Keratinocyte (primary cell): ENCODE data around the gene SHISA8. TPM values are rescaled to one million over a fixed set of nuclear protein-coding genes. Genes with fewer than 3 reads are reported as not detected.

Experiments used
- DNase-seq: peaks from one replicate; pipeline ENCODE4 v3.0.0-alpha.2; 2011; ENCODE audit warnings: low read depth, missing footprints, low spot score
- FAIRE-seq: peaks from 2 replicates; lab custom pipeline; 2011; peaks lifted over from hg19 to GRCh38; lab: Jason Lieb, UNC
- H2AFZ ChIP-seq: 2 replicates; pipeline ENCODE4 v1.6.0; 2012; ENCODE audit warnings: low read length, control low read depth, inconsistent platforms; ENCODE audit not compliant: control insufficient read depth
- H3K27ac ChIP-seq: 2 replicates; pipeline ENCODE4 v1.5.1; 2011; ENCODE audit warnings: low read length; ENCODE audit not compliant: control insufficient read depth, insufficient read depth
- H3K27me3 ChIP-seq: 3 replicates; pipeline ENCODE4 v1.6.0; 2011; ENCODE audit warnings: low read length; ENCODE audit not compliant: control insufficient read depth, insufficient read depth; ENCODE audit errors: extremely low read depth
- H3K36me3 ChIP-seq, 2 experiments: 2 replicates in 1 of 2; 3 replicates in 1 of 2; pipeline ENCODE4 v1.5.1; 2011; ENCODE audit warnings: low read length in 2 of 2, mild to moderate bottlenecking in 1 of 2; ENCODE audit not compliant: control insufficient read depth in 2 of 2, insufficient read depth in 2 of 2; ENCODE audit errors: extremely low read depth in 1 of 2
- H3K4me1 ChIP-seq: 3 replicates; pipeline ENCODE4 v1.5.1; 2011; ENCODE audit warnings: low read length; ENCODE audit not compliant: control insufficient read depth, insufficient read depth; ENCODE audit errors: extremely low read depth
- H3K4me2 ChIP-seq: 3 replicates; pipeline ENCODE4 v1.6.0; 2011; ENCODE audit warnings: low read depth, low read length; ENCODE audit not compliant: control insufficient read depth, insufficient read depth; ENCODE audit errors: extremely low read depth
- H3K4me3 ChIP-seq, 3 experiments: fragments of 200-600 bp in 1 of 3; sonication (generic) in 1 of 3; 2 replicates in 2 of 3; 3 replicates in 1 of 3; pipeline ENCODE4 v1.5.1; 2011 to 2016; ENCODE audit warnings: low read length in 3 of 3, mild to moderate bottlenecking in 3 of 3, control low read depth in 2 of 3, inconsistent platforms in 1 of 3, low read depth in 1 of 3, mixed read lengths in 1 of 3, mixed run types in 1 of 3, moderate library complexity in 1 of 3; ENCODE audit not compliant: control insufficient read depth in 2 of 3, insufficient read depth in 2 of 3; ENCODE audit errors: extremely low read depth in 1 of 3
- H3K79me2 ChIP-seq: 2 replicates; pipeline ENCODE4 v1.6.0; 2012; ENCODE audit warnings: low read length; ENCODE audit not compliant: control insufficient read depth, insufficient read depth
- H3K9ac ChIP-seq: 3 replicates; pipeline ENCODE4 v1.6.0; 2011; ENCODE audit warnings: low read length; ENCODE audit not compliant: control insufficient read depth, insufficient read depth; ENCODE audit errors: extremely low read depth
- H3K9me1 ChIP-seq: 3 replicates; pipeline ENCODE4 v1.6.0; 2011; ENCODE audit warnings: low read length; ENCODE audit not compliant: control insufficient read depth, insufficient read depth; ENCODE audit errors: extremely low read depth
- H3K9me3 ChIP-seq: 2 replicates; pipeline ENCODE4 v1.5.1; 2012; ENCODE audit warnings: low read depth, low read length; ENCODE audit not compliant: control insufficient read depth
- H4K20me1 ChIP-seq: 3 replicates; pipeline ENCODE4 v1.6.0; 2011; ENCODE audit warnings: low read length; ENCODE audit not compliant: control insufficient read depth, insufficient read depth; ENCODE audit errors: extremely low read depth
- EZH2 ChIP-seq: IDR thresholded peaks from one replicate; pipeline ENCODE4 v1.6.1; 2012; ENCODE audit warnings: inconsistent platforms, mild to moderate bottlenecking, low read length, moderate library complexity
- dilution Hi-C: fragments of 300-500 bp; cut with MboI; formaldehyde crosslinking; loops from one replicate; pipeline ENCODE4 v1.7.0; 2020; ENCODE audit warnings: low sequenced_read_pairs; ENCODE audit not compliant: extremely low pct_ligation_motif_present
- polyA plus RNA-seq, 5 experiments: library from polyadenylated mRNA; depleted of rRNA in 3 of 5; stranded (reverse) in 3 of 5; stranded (forward) in 1 of 5; unstranded in 1 of 5; fragments of >200 nt; gene quantifications; 1 replicate in 1 of 5; 2 replicates in 3 of 5; 3 replicates in 1 of 5; pipeline versions ENCODE4 v1.2.1 to v1.2.3, GENCODE V29; 2011 to 2012; ENCODE audit warnings: missing spikeins in 2 of 5, low read depth in 1 of 5, low replicate concordance in 1 of 5
- TF ChIP-seq, protein P1 (sequence below), 3 experiments: IDR thresholded peaks in 1 of 3; conservative IDR thresholded peaks in 1 of 3; optimal IDR thresholded peaks in 1 of 3; 2 replicates in 2 of 3; 3 replicates in 1 of 3; pipeline versions ENCODE3 to v1.5.1; 2011; ENCODE audit warnings: low read length in 3 of 3, mild to moderate bottlenecking in 3 of 3, moderate library complexity in 2 of 3, control low read depth in 1 of 3, inconsistent platforms in 1 of 3; ENCODE audit not compliant: insufficient read depth in 2 of 3; ENCODE audit errors: extremely low read depth in 1 of 3

The SHISA8 gene
- polyA plus RNA-seq, 1 donor (not counting 4 experiments of a cell fraction or from before 2014, with no cell fraction given) = not detected

DNA sequence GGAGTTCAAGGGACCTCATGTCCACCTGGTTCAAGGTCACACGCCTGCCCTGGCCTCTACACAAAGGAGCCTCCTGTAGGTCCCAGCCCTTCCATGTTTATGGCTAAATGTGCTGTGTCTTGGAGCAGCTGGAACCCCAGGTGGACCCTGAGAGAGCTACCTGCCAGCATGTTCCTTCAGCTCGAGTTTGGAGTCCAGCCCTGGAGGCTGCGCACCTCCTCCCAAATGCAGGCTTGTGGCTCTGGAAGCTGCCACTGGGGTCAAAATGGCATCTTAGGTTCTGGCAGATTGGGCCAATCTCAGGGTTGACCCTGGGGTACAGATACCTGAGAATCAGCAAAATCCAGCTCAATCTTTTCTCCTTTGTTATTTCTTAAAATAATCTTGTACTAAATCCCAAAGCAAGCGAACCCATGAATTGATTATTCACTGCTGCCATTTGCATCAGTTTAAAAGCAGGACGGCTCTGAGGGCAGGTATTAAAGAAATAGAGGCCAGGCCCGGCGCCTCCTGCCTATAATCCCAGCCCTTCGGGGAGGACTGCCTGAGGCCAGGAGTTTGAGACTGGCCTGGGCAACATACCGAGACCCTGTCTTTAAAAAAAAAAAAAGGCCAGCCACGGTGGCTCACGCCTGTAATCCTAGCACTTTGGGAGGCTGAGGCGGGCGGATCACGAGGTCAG lies 8.9 kb upstream of the SHISA8 start:
- H3K9me1 ChIP-seq = no peaks in the 10 kb centered on the region
- H2AFZ ChIP-seq = no peak overlapping the region
- no peaks in the 10 kb centered on the region for H3K36me3 ChIP-seq
- dilution Hi-C loops = no loop called here
- no peak overlapping the region for H3K27ac ChIP-seq
- no peak for DNase-seq
- H4K20me1 ChIP-seq = no peaks in the 10 kb centered on the region
- FAIRE-seq = no peak
- no peak overlapping the region for H3K4me2 ChIP-seq
- no peak overlapping the region for H3K4me3 ChIP-seq
- TF ChIP-seq EZH2 = no peak
- TF ChIP-seq, protein P1, sequence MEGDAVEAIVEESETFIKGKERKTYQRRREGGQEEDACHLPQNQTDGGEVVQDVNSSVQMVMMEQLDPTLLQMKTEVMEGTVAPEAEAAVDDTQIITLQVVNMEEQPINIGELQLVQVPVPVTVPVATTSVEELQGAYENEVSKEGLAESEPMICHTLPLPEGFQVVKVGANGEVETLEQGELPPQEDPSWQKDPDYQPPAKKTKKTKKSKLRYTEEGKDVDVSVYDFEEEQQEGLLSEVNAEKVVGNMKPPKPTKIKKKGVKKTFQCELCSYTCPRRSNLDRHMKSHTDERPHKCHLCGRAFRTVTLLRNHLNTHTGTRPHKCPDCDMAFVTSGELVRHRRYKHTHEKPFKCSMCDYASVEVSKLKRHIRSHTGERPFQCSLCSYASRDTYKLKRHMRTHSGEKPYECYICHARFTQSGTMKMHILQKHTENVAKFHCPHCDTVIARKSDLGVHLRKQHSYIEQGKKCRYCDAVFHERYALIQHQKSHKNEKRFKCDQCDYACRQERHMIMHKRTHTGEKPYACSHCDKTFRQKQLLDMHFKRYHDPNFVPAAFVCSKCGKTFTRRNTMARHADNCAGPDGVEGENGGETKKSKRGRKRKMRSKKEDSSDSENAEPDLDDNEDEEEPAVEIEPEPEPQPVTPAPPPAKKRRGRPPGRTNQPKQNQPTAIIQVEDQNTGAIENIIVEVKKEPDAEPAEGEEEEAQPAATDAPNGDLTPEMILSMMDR (optimal IDR thresholded peaks at IDR 0.05 in 1 of 3, IDR thresholded peaks at IDR 0.05 in 1 of 3, conservative IDR thresholded peaks at IDR 0.05 in 1 of 3; ENCODE audit: extremely low read depth in 1 of 3, insufficient read depth in 2 of 3, low read length in 3 of 3) = no peak
- H3K27me3 ChIP-seq = peaks cover 25% of the 10 kb centered on the region
- no peak overlapping the region for H3K9ac ChIP-seq
- no peaks in the 10 kb centered on the region for H3K79me2 ChIP-seq
- H3K9me3 ChIP-seq = no peaks in the 10 kb centered on the region
- H3K4me1 ChIP-seq = peaks cover 8% of the 10 kb centered on the region

DNA sequence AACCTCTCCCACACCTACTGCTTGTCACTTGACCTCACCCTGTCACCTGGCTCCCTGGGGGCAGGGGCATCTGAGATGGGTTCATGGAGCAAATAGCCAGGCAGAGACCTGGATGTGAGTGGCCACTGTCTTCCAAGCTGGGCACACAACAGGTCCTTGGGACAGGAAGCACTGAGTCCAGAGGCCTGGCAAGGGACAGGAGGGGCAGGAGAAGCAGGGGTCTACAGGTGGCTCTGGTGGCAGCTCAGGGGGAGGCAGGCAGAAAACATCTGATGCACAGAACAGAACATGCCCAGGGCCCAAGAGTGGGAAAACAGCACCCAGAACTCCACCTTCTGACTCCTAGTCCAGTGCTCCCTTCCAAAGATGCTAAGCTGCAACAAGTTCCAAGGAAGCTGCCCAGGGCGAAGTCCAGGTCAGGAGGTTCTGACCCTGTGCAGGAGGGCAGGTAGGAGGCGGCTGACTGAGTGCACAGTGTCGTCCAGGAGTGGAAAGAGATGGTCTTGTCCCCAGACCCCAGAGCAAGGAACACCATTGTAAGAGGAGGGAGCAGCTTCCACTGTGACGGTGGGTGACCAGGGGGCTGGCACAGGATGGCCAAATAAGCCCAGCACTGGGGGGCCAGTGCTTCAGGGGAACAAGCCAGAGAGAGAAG lies 8.2 kb upstream of the SHISA8 start:
- no peaks in the 10 kb centered on the region for H3K36me3 ChIP-seq
- H4K20me1 ChIP-seq = no peaks in the 10 kb centered on the region
- no peak for FAIRE-seq
- H3K27ac ChIP-seq = no peak overlapping the region
- H2AFZ ChIP-seq = no peak overlapping the region
- H3K4me2 ChIP-seq = no peak overlapping the region
- H3K9ac ChIP-seq = no peak overlapping the region
- H3K9me1 ChIP-seq = no peaks in the 10 kb centered on the region
- no peak for TF ChIP-seq EZH2
- TF ChIP-seq, protein P1 (optimal IDR thresholded peaks at IDR 0.05 in 1 of 3, IDR thresholded peaks at IDR 0.05 in 1 of 3, conservative IDR thresholded peaks at IDR 0.05 in 1 of 3; ENCODE audit: extremely low read depth in 1 of 3, insufficient read depth in 2 of 3, low read length in 3 of 3) = no peak
- H3K79me2 ChIP-seq = no peaks in the 10 kb centered on the region
- no peak overlapping the region for H3K4me3 ChIP-seq
- peaks cover 25% of the 10 kb centered on the region for H3K27me3 ChIP-seq
- H3K9me3 ChIP-seq = no peaks in the 10 kb centered on the region
- no peak for DNase-seq
- dilution Hi-C loops = no loop called here
- H3K4me1 ChIP-seq = peaks cover 11% of the 10 kb centered on the region
